DND-41 (cell line): ENCODE measurements around the gene PTPN9.

Experiments used
- EZH2 ChIP-seq: IDR thresholded peaks from 3 replicates; pipeline ENCODE4 v1.6.1; 2012; ENCODE audit warnings: borderline replicate concordance, low read depth, mild to moderate bottlenecking, moderate library complexity, low read length, inconsistent platforms; ENCODE audit not compliant: severe bottlenecking
- TF ChIP-seq, protein P1 (sequence below): IDR thresholded peaks from 2 replicates; pipeline ENCODE4 v1.5.1; 2012; ENCODE audit warnings: borderline replicate concordance, low read length, moderate library complexity, mild to moderate bottlenecking; ENCODE audit not compliant: poor library complexity, severe bottlenecking; ENCODE audit errors: extremely low read depth

DNA sequence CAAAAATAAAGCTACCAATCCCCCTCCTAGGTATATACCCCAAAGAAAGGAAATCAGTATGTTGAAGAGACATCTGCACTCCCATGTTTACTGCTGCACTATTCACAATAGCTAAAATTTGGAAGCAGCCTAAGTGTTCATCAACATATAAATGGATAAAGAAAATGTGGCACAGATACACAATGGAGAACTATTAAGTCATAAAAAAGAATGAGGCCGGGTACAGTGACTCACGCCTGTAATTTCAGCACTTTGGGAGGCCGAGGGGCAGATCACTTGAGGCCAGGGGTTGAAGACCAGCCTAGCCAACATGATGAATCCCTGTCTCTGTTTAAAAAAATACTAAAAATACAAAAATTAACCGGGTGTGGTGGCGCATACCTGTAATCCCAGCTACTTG lies 10.0 kb upstream of the PTPN9 start:
- TF ChIP-seq EZH2 = no peak
- TF ChIP-seq, protein P1, sequence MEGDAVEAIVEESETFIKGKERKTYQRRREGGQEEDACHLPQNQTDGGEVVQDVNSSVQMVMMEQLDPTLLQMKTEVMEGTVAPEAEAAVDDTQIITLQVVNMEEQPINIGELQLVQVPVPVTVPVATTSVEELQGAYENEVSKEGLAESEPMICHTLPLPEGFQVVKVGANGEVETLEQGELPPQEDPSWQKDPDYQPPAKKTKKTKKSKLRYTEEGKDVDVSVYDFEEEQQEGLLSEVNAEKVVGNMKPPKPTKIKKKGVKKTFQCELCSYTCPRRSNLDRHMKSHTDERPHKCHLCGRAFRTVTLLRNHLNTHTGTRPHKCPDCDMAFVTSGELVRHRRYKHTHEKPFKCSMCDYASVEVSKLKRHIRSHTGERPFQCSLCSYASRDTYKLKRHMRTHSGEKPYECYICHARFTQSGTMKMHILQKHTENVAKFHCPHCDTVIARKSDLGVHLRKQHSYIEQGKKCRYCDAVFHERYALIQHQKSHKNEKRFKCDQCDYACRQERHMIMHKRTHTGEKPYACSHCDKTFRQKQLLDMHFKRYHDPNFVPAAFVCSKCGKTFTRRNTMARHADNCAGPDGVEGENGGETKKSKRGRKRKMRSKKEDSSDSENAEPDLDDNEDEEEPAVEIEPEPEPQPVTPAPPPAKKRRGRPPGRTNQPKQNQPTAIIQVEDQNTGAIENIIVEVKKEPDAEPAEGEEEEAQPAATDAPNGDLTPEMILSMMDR = no peak
